H1 (cell line): Measurements from ENCODE around the gene TGFA.

Experiments
- CTCF ChIP-seq, 3 experiments: IDR thresholded peaks; 1 replicate in 2 of 3; 2 replicates in 1 of 3; pipeline versions ENCODE4 v1.5.1 to v1.6.1; 2011; ENCODE audit warnings: low read length in 3 of 3, mild to moderate bottlenecking in 3 of 3, inconsistent platforms in 2 of 3, low read depth in 1 of 3, moderate library complexity in 1 of 3; ENCODE audit not compliant: insufficient read depth in 1 of 3; ENCODE audit errors: control extremely low read depth in 1 of 3
- GABPA ChIP-seq: IDR thresholded peaks from 2 replicates; pipeline ENCODE4 v1.6.1; 2011; ENCODE audit warnings: mild to moderate bottlenecking, low read length, moderate library complexity, borderline replicate concordance; ENCODE audit not compliant: insufficient read depth
- HDAC6 ChIP-seq: IDR thresholded peaks from one replicate; pipeline ENCODE4 v1.7.1; 2012; ENCODE audit warnings: low read depth, mild to moderate bottlenecking, inconsistent platforms, low read length, moderate library complexity
- POLR2AphosphoS5 ChIP-seq: IDR thresholded peaks from 2 replicates; pipeline ENCODE4 v1.6.1; 2011; ENCODE audit warnings: low read depth, low read length
- RAD21 ChIP-seq, 2 experiments: IDR thresholded peaks in 1 of 2; conservative IDR thresholded peaks in 1 of 2; 2 replicates each; pipeline ENCODE4 v1.6.1; 2011; ENCODE audit warnings: low read depth in 2 of 2, low read length in 2 of 2, improper control_type of control experiment in 1 of 2, inconsistent platforms in 1 of 2, mild to moderate bottlenecking in 1 of 2, moderate library complexity in 1 of 2
- SIN3A ChIP-seq, 2 experiments: IDR thresholded peaks in 1 of 2; conservative IDR thresholded peaks in 1 of 2; 2 replicates each; pipeline ENCODE4 v1.6.1; 2011 to 2012; ENCODE audit warnings: low read length in 2 of 2, improper control_type of control experiment in 1 of 2, low read depth in 1 of 2, mild to moderate bottlenecking in 1 of 2

- TF ChIP-seq GABPA, result no peak
- no peak for TF ChIP-seq POLR2AphosphoS5
- TF ChIP-seq CTCF (IDR thresholded peaks at IDR 0.05; ENCODE audit: control extremely low read depth in 1 of 3, insufficient read depth in 1 of 3, low read depth in 1 of 3, low read length in 3 of 3), result no peak
- TF ChIP-seq RAD21 (IDR thresholded peaks at IDR 0.05 in 1 of 2, conservative IDR thresholded peaks at IDR 0.05 in 1 of 2; ENCODE audit: low read depth in 2 of 2, low read length in 2 of 2), result no peak
- TF ChIP-seq SIN3A (conservative IDR thresholded peaks at IDR 0.05 in 1 of 2, IDR thresholded peaks at IDR 0.05 in 1 of 2; ENCODE audit: low read depth in 1 of 2, low read length in 2 of 2), result no peak
- no peak for TF ChIP-seq HDAC6
Observed at GRCh38 chr2:70531419-70532086, 22.1 kb downstream of the TGFA start.
